ENCODE results near the gene GAD2.

GRCh38 chr10:26341701-26342100, 125.1 kb downstream of the GAD2 start:
- TF ChIP-seq, protein P1, sequence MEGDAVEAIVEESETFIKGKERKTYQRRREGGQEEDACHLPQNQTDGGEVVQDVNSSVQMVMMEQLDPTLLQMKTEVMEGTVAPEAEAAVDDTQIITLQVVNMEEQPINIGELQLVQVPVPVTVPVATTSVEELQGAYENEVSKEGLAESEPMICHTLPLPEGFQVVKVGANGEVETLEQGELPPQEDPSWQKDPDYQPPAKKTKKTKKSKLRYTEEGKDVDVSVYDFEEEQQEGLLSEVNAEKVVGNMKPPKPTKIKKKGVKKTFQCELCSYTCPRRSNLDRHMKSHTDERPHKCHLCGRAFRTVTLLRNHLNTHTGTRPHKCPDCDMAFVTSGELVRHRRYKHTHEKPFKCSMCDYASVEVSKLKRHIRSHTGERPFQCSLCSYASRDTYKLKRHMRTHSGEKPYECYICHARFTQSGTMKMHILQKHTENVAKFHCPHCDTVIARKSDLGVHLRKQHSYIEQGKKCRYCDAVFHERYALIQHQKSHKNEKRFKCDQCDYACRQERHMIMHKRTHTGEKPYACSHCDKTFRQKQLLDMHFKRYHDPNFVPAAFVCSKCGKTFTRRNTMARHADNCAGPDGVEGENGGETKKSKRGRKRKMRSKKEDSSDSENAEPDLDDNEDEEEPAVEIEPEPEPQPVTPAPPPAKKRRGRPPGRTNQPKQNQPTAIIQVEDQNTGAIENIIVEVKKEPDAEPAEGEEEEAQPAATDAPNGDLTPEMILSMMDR (IDR thresholded peaks at IDR 0.05; ENCODE audit: low read length), result no peak
- no peak for TF ChIP-seq EZH2phosphoT487 (IDR thresholded peaks at IDR 0.05; ENCODE audit: low read length)
- no peak for TF ChIP-seq EZH2 (optimal IDR thresholded peaks at IDR 0.05; ENCODE audit: low read depth, low read length)
